HTERT RPE-1 (cell line): Measurements from ENCODE around the gene CACNG3.

Experiments
- in situ Hi-C: fragments of 300-500 bp; cut with MboI; formaldehyde crosslinking; loops from 4 replicates; pipeline ENCODE4 v1.14.3; 2020; ENCODE audit warnings: low sequenced_read_pairs

CACNG3 gene

GRCh38 chr16:24381470-24382118, 125.5 kb downstream of the CACNG3 start:
- in situ Hi-C loops = no loop called here

GRCh38 chr16:24382762-24383407, 126.8 kb downstream of the CACNG3 start:
- in situ Hi-C loops = no loop called here

GRCh38 chr16:24394341-24394740, 138.2 kb downstream of the CACNG3 start:
- in situ Hi-C loops = no loop called here

GRCh38 chr16:24396350-24397271, 140.5 kb downstream of the CACNG3 start:
- in situ Hi-C loops = no loop called here

- in situ Hi-C loops = no loop called here
Observed at GRCh38 chr16:24409045-24409444, 152.9 kb downstream of the CACNG3 start.
